HG03196 (cell line): ENCODE measurements around the gene GSDMA.

Experiments used
- ATAC-seq: cut with Tn5 transposase; IDR thresholded peaks from one replicate; pipeline ENCODE4 v1.9.1; 2021; ENCODE audit not compliant: unreplicated experiment

The GSDMA gene

DNA sequence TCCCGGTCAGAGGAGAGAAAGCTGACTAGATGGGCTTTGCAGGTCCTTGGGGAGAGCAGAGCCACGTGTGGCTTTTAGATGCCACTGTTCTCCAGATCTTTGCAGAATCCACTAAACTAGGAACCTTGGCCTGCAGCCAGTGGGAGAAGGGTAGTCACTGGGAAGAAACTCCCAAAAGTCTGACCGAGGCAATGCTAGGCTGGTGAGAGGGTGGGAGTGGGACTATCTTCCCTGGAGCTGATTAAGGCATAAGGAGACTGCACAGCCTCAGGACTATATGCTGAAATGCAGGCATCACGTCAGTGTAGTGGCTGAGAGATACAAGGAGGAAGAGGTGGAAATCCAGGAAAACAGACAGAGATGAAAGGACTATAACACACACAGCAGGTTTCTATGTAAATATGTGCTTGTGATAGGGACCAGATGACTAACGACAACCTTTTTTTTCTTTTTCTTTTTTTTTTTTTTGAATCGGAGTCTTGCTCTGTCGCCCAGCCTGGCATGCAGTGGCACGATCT is 2.2 kb upstream of the GSDMA start:
- no peak for ATAC-seq

DNA sequence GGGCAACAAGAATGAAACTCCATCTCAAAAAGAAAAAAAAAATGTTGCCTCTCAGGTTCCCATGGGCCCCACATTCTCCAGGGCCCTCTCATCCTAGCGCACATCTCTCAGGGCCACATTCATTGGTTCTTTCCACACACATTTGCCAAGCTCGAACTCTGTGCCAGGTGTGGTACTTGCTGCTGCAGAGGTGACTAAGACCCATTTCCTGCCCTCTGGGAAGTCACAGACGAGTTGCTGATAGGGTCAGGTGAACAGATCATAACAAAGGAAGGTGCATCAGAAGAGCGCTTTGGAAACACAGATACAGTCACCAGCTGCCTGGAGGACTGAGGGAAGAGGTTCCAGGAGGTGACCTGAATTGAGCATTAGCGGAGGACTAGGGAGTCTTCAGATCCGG is 1.0 kb downstream of the GSDMA start:
- no peak for ATAC-seq

DNA sequence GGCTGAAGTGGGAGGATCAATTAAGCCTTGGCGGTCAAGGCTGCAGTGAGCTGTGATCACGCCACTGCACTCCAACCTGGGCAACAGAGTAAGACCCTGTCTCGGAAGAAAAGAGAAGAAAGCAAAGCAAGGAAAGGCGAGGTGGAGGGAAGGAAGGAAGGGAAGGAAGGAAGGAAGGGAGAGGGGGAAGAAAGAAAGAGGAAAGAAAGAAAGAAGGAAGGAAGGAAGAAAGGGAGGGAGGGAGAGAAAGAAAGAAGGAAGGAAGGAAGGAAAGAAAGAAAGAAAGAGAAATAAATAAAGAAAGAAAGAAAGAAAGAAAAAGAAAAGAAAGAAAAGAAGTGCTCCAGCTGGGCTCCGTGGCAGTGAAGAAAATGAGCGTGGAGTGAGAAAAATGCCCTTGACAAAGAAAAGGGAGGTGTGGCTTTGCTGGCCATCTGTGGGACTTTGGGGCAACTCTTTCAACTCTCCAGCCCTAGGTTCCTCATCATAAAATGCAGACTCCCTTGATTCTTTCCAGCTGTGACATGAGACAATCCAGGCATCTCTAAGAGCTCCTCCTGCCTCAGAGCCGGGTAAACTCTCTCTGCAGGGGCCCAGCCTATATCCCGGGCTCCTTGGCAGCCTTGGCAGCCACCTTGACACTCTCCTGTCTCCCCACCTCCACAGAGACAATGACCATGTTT is 2.4 kb downstream of the GSDMA start:
- no peak for ATAC-seq

DNA sequence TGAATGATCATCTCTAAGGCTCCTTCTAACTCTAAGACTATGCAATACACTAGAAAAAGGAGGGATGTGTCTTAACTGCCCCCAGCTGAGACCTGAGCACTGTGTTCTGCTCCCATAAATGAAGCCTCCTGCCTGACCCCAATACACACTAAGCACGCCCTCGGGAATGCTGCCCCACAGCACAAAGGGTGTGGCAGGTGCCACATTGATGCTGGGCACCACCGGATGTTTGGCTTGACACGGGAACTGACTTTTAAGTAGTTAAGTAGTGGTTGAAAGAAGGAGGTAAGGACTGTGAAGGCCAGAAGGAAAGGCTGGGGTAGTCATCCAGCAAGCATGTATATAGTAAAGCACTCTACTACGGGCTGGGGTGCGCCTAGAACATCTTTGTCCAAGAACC is 4.0 kb downstream of the GSDMA start:
- no peak for ATAC-seq

DNA sequence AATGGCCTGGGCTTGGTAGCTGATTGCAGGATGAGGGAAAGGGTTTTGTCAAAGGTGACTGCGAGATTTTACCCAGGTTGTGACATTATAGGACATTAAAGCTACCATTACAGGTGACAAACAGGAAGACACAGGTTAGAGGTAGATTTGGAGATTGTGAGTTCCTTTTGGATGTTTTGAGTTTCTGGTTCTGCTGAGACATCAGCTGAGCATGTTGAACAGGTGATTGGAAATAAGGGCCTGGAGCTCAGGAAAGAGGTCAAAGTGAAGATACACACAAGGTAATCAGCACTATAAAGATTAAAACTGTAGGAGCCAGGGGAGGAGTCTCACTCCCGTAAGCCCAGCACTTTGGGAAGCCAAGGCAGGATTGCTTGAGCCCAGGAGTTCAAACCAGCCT is 6.0 kb downstream of the GSDMA start:
- ATAC-seq, result no peak

DNA sequence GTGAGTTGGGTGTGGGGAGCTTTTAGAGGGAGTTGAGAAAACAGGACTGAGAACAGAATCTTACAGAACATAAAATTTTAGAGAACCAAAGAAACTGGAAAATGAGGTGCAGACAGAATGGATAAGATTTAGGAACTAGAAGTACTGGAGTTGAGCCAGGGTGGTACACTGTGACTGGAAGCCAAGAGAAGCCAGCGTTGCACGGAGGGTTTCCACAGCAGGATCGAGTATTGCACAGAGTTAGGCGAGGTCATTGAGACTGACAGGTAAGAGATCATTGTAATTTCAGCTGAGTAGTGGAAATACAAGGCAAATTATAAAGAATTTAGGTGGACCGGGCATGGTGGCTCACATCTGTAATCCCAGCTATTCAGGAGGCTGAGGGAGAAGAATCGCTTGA is 6.6 kb downstream of the GSDMA start:
- ATAC-seq, result no peak

DNA sequence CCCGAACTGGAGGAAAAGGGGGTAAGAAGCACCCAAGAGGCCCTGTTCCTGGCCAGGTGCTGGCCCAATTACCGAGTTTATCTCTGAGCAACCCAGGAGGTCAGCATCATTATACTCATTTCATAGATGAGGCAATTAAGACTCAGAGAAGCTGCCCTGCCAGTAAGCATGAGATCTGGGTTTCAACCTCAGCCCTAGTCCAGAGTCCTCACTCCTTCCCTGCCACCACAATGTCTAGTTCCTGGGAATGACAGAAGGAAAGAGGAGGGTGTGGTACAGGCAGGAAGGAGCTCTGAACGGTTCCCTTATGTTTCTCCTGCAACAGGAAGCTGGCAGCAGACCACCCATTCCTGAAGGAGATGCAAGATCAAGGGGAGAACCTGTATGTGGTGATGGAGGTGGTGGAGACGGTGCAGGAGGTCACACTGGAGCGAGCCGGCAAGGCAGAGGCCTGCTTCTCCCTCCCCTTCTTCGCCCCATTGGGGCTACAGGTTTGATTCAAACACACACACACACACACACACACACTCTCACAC is 7.4 kb downstream of the GSDMA start:
- no peak for ATAC-seq

DNA sequence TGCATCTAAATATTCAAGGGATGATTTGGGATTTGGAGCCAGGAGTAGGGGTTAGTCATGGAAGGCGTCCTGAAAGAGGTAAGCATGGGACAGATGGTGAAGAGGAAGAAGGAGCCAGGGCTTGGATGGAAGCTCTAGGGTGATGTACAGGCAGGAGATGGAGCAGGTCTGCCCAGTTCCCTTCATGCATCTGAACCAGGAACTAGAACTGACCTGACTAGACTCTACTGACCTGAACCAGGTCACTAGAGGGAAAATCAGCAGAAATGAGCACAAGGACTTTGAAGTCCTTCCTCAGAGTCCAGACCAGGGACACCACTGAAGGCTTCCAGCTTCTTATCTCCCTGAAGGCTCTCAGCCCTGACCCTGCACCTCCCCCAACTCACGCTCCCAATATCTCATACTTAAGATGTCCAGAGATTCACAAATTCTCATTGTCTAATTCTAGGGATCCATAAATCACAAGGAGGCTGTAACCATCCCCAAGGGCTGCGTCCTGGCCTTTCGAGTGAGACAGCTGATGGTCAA is 8.3 kb downstream of the GSDMA start:
- no peak for ATAC-seq

DNA sequence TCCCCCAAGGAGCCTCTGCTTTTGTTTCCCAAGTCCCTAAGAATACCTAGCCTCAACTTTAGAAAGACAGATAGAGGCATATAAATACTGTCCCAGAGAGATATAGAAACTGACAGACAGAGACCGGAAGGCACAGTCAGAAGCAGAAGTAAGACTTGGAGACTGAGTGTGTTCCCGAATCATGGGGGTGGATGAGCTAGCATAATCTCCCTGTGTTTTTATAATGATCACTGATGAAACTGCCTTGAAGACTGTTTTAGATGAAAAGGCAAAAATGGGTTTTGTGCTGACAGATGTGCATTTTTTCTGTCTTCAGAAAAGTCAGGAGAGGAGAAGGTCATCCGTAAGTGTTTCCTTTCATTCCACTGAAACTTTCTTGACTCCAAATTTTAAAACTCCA is 9.5 kb downstream of the GSDMA start:
- ATAC-seq, result no peak

DNA sequence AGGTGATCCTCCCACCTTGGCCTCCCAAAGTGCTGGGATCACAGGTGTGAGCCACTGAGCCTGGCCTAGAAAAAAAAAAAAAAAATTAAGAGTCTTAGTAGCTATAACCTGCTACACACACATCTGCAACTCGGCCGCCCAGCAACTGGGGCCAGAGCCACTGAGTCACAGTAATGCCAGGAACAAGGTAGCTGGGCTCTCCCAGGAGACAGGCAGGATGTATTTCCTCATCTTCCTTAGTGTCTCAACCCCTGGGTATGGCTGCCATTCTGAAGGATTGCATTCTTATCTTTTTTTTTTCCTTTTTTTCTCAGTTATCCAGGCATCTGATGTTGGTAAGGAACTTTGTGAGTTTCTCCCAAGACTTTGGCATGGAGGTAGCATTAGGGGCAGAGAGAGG is 10.7 kb downstream of the GSDMA start:
- no peak for ATAC-seq

DNA sequence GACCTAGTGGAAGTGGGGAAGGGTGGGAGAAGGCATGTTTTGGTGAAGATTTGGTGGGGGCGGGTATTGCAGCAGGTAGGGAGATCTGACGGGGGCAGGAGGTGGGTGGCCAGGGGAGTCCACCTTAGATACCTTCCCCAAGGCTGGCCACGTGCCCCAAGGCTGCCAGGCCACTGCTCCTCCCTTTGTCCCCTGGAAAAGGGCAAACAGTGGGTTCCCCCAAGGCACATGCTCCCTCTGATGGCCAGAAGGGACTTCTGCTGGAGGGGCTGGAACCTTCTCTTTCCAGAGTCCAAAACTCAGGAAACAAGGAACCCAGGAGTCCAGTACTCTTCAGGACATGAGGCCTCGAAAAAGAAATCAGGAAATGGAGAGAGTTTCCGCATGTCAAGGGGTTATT is 11.6 kb downstream of the GSDMA start:
- no peak for ATAC-seq

DNA sequence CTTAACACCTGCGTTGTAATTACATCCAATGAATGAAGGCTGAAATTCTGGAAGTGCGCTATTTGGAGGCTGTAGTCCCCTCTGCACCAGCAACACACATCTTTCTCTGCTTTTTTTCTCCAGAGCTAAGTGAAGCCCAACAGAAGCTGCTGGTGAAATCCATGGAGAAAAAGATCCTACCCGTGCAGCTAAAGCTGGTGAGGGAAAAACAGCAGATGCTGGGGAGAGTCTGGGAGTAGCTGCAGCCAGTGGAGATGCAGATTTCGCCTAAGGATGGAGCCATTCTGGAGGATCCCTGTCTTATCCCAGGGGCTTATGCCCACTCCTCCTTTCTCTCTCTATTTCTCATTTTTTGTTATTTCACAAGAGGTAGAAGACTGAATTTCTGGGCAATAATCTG is 13.0 kb downstream of the GSDMA start:
- no peak for ATAC-seq

DNA sequence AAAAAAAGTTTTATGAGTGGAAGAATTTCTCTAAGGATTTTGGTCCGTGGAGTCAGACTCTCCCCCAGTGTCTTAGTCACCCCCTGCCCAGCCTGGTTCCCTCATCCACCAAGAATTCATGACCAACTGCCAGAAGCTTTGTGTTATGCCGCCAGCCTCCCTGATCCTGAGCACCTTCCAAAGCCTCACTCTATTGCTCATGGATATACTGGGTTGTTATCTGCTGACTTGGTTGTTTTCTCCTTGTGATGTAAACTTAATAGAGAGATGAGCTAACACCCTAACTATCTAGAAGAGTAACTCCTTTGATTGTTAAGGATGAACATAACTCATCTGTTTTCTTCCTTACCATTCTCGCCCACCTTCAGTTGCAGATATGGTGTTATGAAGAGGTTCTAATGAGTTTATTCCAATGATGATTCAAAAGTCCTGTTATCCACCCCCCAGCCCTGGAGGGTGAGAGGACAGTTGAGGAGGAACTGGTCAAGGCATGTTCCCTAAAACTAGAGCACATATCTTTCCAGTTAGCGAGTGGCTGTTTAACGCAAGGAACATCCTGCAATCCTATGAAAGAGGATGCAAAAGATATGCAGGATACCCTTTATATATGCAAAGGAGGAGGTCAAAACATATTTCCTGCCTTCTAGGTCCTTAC is 16.3 kb downstream of the GSDMA start:
- ATAC-seq, result no peak

DNA sequence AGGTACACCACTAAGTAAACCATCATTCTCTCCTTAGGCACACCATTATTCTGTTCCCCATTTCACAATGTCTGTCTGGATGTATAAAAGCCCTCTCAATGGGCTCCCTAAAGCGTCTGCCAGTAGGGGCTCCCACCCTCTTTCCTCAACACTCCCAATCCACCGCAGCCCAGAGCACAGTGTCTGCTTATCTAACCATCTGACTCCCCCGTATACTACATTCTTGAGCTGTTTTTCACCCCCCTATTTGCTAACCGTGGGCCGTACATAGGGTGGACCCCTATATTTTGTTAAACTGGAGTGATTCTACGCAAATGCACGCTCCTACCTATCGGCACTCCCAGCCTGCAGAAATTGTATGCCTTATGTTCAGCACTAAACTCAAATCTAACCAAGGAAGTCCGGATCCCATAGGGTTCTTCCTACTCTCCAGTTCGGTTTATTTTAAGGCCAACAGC is 17.1 kb downstream of the GSDMA start:
- no peak for ATAC-seq

DNA sequence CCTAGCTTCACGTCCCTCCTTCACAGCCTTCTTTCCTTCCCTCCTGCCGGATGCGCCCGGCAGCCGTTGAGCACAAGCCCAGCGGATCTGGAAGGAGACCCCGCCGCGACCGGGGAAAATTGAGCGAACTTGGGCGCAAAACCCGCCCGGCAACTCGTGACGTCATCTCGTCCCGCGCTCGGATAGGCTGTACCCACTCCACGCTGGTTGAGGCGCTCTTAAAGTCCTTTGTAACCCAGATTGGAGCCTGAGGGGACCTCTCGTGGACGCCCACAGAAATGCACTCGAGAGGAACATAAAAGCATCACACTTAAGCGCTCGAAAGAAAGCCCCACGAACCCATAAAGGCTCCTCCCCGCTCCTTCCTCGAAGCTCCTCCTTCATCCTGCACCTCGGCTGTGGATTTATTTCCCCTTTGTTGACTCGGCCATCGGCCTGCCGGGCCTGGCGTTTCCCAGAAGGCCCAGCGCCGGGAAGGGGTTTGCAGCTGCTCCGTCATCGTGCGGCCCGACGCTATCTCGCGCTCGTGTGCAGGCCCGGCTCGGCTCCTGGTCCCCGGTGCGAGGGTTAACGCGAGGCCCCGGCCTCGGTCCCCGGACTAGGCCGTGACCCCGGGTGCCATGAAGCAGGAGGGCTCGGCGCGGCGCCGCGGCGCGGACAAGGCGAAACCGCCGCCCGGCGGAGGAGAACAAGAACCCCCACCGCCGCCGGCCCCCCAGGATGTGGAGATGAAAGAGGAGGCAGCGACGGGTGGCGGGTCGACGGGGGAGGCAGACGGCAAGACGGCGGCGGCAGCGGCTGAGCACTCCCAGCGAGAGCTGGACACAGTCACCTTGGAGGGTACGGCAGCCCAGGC is 17.8 kb downstream of the GSDMA start, which contains the start of gene PSMD3:
Gene PSMD3, plus strand, starts transcription at position 457 of the 856 bp plus-strand sequence. Its CDS starts 164 bp downstream, at position 621.
- ATAC-seq, result peak; percentile 92

DNA sequence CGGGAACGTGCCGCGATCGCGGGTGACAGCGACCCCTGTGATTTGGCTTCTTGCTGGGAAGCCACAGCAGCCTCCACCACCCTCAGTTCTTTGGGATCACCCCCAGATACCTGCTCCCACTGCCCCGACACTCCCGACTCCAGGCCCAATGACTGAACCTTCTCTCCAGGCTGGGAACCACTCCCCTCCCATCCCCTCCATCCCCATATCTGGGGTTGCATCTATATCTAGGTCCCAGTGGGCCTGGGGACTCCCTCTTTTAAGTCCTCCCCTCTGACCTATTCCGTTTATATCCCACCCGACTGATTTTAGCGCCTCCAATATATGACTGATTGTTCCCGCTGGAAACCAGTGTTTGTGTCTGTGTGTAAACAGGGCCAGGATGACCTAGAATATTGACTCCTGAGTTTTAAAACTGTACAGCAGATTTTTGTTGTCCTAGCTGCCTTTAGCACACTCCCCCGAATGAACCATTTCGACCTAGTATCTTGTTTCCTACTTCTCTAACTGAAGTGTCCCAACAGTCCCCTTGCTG is 18.5 kb downstream of the GSDMA start:
- ATAC-seq, result no peak

DNA sequence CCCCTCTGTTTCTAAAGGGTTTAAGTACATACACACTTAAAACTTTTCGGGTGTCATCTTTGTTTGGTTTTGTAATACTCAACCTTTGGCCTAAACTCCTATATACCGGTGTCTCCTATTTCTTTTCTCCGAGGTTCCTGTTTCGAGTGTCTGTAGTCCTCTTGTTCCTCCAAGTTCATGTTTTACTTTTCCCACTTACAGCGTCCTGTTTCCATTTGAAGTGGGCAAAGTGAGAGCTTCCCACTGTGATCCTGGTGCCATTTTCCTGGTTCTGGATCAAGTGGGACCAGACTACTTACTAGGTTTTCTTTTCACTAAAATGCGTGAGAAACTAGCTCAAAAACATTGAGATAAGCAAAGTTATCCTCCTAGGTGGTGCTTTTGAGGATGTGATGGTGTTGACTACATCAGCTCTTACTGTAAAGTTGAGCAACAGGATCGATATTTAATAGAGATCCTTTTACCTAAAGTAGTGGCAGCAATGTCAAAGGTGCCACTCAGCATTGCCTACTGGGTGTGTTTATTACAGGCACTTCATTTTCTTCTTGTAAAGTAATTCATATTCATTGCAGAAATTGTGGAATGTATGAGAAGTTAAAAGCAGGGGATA is 19.1 kb downstream of the GSDMA start:
- no peak for ATAC-seq

DNA sequence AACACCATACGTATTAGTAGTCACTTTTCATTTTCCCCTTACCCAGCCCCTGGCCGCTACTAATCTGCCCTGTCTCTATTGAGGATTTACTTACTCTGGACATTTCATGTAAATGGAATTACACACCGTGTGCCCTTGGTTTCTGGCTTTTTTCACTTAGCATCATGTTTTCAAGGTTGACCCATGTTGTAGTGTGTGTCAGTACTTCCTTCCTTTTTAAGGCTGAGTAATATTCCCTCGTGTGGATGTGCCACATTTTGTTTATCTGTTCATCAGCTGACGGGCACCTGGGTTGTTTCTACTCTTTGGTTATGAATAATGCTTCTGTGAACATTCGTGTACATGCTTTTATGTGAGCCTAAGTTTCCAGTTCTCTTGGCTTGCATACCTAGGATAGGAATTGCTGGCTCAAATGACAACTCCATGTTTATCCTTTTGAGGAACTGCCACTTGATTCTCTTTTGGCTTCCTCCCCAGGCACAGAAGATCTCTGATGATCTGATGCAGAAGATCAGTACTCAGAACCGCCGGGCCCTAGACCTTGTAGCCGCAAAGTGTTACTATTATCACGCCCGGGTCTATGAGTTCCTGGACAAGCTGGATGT is 25.5 kb downstream of the GSDMA start:
- no peak for ATAC-seq

DNA sequence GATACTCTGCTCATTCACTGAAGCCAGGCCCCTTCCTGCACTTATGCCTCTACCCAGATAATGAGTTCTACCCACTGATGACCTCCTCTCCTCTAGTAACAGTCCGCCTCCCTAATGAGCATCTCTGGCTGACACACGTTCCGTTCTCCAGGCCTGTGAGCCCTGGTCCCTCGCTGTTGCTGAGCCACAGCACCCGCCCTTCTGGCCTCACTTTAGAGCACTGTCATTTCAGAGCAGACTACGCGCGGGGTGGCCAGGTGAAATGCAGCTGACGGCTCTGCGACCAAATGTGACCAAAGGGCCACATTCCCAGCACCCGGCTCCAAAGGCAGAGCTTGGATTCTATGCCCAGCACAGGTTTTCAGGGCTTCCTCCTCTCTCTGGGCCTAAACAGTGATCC is 31.6 kb downstream of the GSDMA start:
- ATAC-seq, result no peak

DNA sequence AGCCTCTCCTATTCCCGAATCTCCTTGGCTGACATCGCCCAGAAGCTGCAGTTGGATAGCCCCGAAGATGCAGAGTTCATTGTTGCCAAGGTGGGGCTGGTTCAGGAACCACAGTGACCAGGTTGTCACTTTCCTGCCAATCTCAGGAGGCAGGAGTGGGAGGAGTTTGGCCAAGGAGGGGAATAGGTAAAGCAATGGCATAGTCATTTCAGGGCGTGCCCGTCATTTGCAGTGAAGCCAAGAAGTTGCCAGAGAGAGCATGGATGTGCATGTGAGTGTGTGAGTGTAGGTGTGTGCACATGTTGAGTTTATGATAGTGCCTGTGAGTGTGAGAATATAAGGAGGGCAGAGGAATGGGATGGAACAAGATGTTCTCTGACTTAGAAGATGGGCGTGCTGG is 32.6 kb downstream of the GSDMA start:
- ATAC-seq, result no peak
